HEK293 (cell line): Measurements from ENCODE around the gene PRR16.

Experiments used
- FEZF1 ChIP-seq: fragments of 450-650 bp; formaldehyde crosslinking; IDR thresholded peaks from 2 replicates; pipeline ENCODE4 v1.5.1; 2016; ENCODE audit warnings: missing biosample characterization, missing genetic modification characterization
- GLI2 ChIP-seq: fragments of 450-650 bp; formaldehyde crosslinking; IDR thresholded peaks from 2 replicates; pipeline ENCODE4; 2017; ENCODE audit warnings: missing biosample characterization, missing genetic modification characterization, low read depth, borderline replicate concordance
- GLIS1 ChIP-seq: fragments of 450-650 bp; formaldehyde crosslinking; IDR thresholded peaks from 2 replicates; pipeline ENCODE4 v1.5.1; 2016; ENCODE audit warnings: missing biosample characterization, missing genetic modification characterization
- HOXC10 ChIP-seq: sonication (generic); formaldehyde crosslinking; IDR thresholded peaks from 2 replicates; pipeline ENCODE4 v1.8.1; 2023; ENCODE audit warnings: mild to moderate bottlenecking, missing genetic modification reagents
- IKZF3 ChIP-seq: fragments of 450-650 bp; IDR thresholded peaks from 2 replicates; pipeline ENCODE4 v1.5.0; 2018; ENCODE audit warnings: missing biosample characterization, mild to moderate bottlenecking, missing genetic modification characterization, moderate library complexity
- REPIN1 ChIP-seq: fragments of 450-650 bp; formaldehyde crosslinking; IDR thresholded peaks from 2 replicates; pipeline ENCODE4 v1.5.1; 2017; ENCODE audit warnings: missing biosample characterization, missing genetic modification characterization, low read depth
- WT1 ChIP-seq: fragments of 450-650 bp; formaldehyde crosslinking; IDR thresholded peaks from 2 replicates; pipeline ENCODE4 v1.5.1; 2016; ENCODE audit warnings: missing biosample characterization, missing genetic modification characterization
- ZBTB20 ChIP-seq: fragments of 450-650 bp; formaldehyde crosslinking; IDR thresholded peaks from 2 replicates; pipeline ENCODE4 v1.5.1; 2016; ENCODE audit warnings: missing biosample characterization, missing genetic modification characterization
- ZFP3 ChIP-seq: fragments of 450-650 bp; formaldehyde crosslinking; IDR thresholded peaks from 2 replicates; pipeline ENCODE4 v1.5.1; 2016; ENCODE audit warnings: low read depth, missing biosample characterization, missing genetic modification characterization
- ZFP69B ChIP-seq: fragments of 450-650 bp; formaldehyde crosslinking; IDR thresholded peaks from 2 replicates; pipeline ENCODE4 v1.5.1; 2016; ENCODE audit warnings: missing biosample characterization, missing genetic modification characterization
- ZIC2 ChIP-seq: fragments of 450-650 bp; formaldehyde crosslinking; IDR thresholded peaks from 2 replicates; pipeline ENCODE4 v1.5.1; 2016; ENCODE audit warnings: missing biosample characterization, missing genetic modification characterization
- ZNF274 ChIP-seq, 2 experiments: fragments of 200-500 bp in 1 of 2; fragments of 450-650 bp in 1 of 2; sonication (Bioruptor generic) in 1 of 2; formaldehyde crosslinking in 1 of 2; IDR thresholded peaks; 2 replicates each; pipeline versions ENCODE4 v1.5.1 to v1.6.1; 2014 to 2016; ENCODE audit warnings: borderline replicate concordance in 1 of 2, inconsistent platforms in 1 of 2, low read length in 1 of 2, missing biosample characterization in 1 of 2, missing genetic modification characterization in 1 of 2
- ZNF354C ChIP-seq: fragments of 450-650 bp; formaldehyde crosslinking; IDR thresholded peaks from 2 replicates; pipeline ENCODE4 v1.5.1; 2016; ENCODE audit warnings: missing biosample characterization, missing genetic modification characterization, low read depth, borderline replicate concordance
- ZNF394 ChIP-seq: fragments of 450-650 bp; formaldehyde crosslinking; IDR thresholded peaks from 2 replicates; pipeline ENCODE4 v1.5.1; 2016; ENCODE audit warnings: missing biosample characterization, missing genetic modification characterization, mild to moderate bottlenecking, moderate library complexity, borderline replicate concordance
- ZNF521 ChIP-seq: fragments of 450-650 bp; formaldehyde crosslinking; IDR thresholded peaks from 2 replicates; pipeline ENCODE4 v1.5.1; 2017; ENCODE audit warnings: missing biosample characterization, mild to moderate bottlenecking, missing genetic modification characterization
- ZNF544 ChIP-seq: fragments of 450-650 bp; formaldehyde crosslinking; IDR thresholded peaks from 2 replicates; pipeline ENCODE4 v1.5.0; 2017; ENCODE audit warnings: missing biosample characterization, missing genetic modification characterization
- ZNF660 ChIP-seq: fragments of 450-650 bp; IDR thresholded peaks from 2 replicates; pipeline ENCODE4 v1.5.1; 2018; ENCODE audit warnings: missing biosample characterization, mild to moderate bottlenecking, missing genetic modification characterization
- ZNF791 ChIP-seq: fragments of 450-650 bp; formaldehyde crosslinking; IDR thresholded peaks from 2 replicates; pipeline ENCODE4 v1.5.1; 2016; ENCODE audit warnings: missing biosample characterization, missing genetic modification characterization
- ZNF837 ChIP-seq: fragments of 450-650 bp; formaldehyde crosslinking; IDR thresholded peaks from 2 replicates; pipeline ENCODE4 v1.5.1; 2016; ENCODE audit warnings: missing biosample characterization, missing genetic modification characterization
- TF ChIP-seq, protein P1 (sequence below): fragments of 450-650 bp; formaldehyde crosslinking; IDR thresholded peaks from 2 replicates; pipeline ENCODE4 v1.5.1; 2016; ENCODE audit warnings: missing biosample characterization, missing genetic modification characterization
- TF ChIP-seq, protein P2 (sequence below): fragments of 450-650 bp; formaldehyde crosslinking; IDR thresholded peaks from 2 replicates; pipeline ENCODE4 v1.5.1; 2016; ENCODE audit warnings: missing biosample characterization, missing genetic modification characterization
- TF ChIP-seq, protein P3 (sequence below): fragments of 450-650 bp; formaldehyde crosslinking; IDR thresholded peaks from 2 replicates; pipeline ENCODE4 v1.5.1; 2016; ENCODE audit warnings: missing biosample characterization, missing genetic modification characterization
- TF ChIP-seq, protein P4 (sequence below): fragments of 450-650 bp; formaldehyde crosslinking; IDR thresholded peaks from 2 replicates; pipeline ENCODE4 v1.5.1; 2016; ENCODE audit warnings: missing biosample characterization, missing genetic modification characterization
- TF ChIP-seq, protein P5 (sequence below): fragments of 450-650 bp; formaldehyde crosslinking; IDR thresholded peaks from 2 replicates; pipeline ENCODE4 v1.5.1; 2016; ENCODE audit warnings: missing biosample characterization, missing genetic modification characterization
- TF ChIP-seq, protein P6 (sequence below): fragments of 450-650 bp; formaldehyde crosslinking; IDR thresholded peaks from 2 replicates; pipeline ENCODE4 v1.5.1; 2016; ENCODE audit warnings: missing biosample characterization, missing genetic modification characterization

Gene PRR16

DNA sequence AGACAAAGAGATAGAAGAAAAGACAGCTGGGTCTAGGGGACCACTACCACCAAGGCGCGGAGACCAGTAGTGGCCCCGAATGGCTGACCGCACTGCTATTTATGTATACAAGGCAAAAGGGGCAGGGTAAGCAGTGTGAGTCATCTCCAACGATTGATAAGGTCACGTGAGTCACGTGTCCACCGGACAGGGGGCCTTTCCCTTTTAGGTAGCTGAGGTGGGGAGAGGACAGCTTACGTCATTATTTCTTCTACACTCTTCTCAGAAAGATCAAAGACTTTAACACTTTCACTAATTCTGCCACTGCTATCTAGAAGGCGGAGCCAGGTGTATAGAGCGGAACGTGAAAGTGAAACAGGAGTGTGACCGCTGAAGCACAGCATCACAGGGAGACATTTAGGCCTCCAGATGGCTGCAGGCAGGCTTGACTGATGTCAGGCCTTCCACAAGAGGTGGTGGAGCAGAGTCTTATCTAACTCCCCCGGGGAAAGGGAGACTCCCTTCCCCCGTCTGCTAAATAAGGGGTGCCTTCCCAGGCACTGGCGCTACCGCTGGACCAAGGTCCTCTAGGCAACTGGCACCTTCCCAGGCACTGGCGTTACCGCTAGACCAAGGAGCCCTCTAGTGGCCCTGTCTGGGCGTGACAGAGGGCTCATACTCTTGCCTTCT, 6.1 kb upstream of the PRR16 start (continued):
- TF ChIP-seq WT1 (tag by site-specific recombination), result no peak
- no peak for TF ChIP-seq GLI2 (tag by site-specific recombination)
- TF ChIP-seq ZNF354C, result no peak
- TF ChIP-seq ZNF394 (tag by site-specific recombination), result no peak; the same call in 1 of the 2 replicates
- TF ChIP-seq ZFP69B, result no peak
- TF ChIP-seq IKZF3 (tag by site-specific recombination), result no peak
- no peak for TF ChIP-seq ZNF521 (tag by site-specific recombination)
- no peak for TF ChIP-seq FEZF1 (tag by site-specific recombination)
- TF ChIP-seq REPIN1, result no peak
- no peak for TF ChIP-seq HOXC10 (CRISPR knock-in tag)
- TF ChIP-seq, protein P1, sequence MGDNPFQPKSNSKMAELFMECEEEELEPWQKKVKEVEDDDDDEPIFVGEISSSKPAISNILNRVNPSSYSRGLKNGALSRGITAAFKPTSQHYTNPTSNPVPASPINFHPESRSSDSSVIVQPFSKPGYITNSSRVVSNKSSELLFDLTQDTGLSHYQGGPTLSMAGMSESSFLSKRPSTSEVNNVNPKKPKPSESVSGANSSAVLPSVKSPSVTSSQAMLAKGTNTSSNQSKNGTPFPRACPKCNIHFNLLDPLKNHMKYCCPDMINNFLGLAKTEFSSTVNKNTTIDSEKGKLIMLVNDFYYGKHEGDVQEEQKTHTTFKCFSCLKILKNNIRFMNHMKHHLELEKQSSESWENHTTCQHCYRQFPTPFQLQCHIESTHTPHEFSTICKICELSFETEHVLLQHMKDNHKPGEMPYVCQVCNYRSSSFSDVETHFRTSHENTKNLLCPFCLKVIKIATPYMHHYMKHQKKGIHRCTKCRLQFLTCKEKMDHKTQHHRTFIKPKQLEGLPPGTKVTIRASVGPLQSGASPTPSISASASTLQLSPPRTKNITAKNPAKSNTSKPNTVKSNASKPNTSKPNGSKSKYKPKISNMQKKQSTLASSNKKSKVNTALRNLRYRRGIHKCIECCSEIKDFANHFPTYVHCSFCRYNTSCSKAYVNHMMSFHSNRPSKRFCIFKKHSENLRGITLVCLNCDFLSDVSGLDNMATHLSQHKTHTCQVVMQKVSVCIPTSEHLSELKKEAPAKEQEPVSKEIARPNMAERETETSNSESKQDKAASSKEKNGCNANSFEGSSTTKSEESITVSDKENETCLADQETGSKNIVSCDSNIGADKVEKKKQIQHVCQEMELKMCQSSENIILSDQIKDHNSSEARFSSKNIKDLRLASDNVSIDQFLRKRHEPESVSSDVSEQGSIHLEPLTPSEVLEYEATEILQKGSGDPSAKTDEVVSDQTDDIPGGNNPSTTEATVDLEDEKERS (tag by site-specific recombination), result no peak
- no peak for TF ChIP-seq ZNF274 (IDR thresholded peaks at IDR 0.05; ENCODE audit: low read length)
- no peak for TF ChIP-seq ZNF274 (tag by site-specific recombination; IDR thresholded peaks at IDR 0.05; ENCODE audit: borderline replicate concordance)
- TF ChIP-seq, protein P2, sequence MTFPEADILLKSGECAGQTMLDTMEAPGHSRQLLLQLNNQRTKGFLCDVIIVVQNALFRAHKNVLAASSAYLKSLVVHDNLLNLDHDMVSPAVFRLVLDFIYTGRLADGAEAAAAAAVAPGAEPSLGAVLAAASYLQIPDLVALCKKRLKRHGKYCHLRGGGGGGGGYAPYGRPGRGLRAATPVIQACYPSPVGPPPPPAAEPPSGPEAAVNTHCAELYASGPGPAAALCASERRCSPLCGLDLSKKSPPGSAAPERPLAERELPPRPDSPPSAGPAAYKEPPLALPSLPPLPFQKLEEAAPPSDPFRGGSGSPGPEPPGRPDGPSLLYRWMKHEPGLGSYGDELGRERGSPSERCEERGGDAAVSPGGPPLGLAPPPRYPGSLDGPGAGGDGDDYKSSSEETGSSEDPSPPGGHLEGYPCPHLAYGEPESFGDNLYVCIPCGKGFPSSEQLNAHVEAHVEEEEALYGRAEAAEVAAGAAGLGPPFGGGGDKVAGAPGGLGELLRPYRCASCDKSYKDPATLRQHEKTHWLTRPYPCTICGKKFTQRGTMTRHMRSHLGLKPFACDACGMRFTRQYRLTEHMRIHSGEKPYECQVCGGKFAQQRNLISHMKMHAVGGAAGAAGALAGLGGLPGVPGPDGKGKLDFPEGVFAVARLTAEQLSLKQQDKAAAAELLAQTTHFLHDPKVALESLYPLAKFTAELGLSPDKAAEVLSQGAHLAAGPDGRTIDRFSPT, result no peak
- TF ChIP-seq, protein P3, sequence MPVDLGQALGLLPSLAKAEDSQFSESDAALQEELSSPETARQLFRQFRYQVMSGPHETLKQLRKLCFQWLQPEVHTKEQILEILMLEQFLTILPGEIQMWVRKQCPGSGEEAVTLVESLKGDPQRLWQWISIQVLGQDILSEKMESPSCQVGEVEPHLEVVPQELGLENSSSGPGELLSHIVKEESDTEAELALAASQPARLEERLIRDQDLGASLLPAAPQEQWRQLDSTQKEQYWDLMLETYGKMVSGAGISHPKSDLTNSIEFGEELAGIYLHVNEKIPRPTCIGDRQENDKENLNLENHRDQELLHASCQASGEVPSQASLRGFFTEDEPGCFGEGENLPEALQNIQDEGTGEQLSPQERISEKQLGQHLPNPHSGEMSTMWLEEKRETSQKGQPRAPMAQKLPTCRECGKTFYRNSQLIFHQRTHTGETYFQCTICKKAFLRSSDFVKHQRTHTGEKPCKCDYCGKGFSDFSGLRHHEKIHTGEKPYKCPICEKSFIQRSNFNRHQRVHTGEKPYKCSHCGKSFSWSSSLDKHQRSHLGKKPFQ (tag by site-specific recombination), result no peak
- no peak for TF ChIP-seq ZNF837 (tag by site-specific recombination)
- TF ChIP-seq, protein P4, sequence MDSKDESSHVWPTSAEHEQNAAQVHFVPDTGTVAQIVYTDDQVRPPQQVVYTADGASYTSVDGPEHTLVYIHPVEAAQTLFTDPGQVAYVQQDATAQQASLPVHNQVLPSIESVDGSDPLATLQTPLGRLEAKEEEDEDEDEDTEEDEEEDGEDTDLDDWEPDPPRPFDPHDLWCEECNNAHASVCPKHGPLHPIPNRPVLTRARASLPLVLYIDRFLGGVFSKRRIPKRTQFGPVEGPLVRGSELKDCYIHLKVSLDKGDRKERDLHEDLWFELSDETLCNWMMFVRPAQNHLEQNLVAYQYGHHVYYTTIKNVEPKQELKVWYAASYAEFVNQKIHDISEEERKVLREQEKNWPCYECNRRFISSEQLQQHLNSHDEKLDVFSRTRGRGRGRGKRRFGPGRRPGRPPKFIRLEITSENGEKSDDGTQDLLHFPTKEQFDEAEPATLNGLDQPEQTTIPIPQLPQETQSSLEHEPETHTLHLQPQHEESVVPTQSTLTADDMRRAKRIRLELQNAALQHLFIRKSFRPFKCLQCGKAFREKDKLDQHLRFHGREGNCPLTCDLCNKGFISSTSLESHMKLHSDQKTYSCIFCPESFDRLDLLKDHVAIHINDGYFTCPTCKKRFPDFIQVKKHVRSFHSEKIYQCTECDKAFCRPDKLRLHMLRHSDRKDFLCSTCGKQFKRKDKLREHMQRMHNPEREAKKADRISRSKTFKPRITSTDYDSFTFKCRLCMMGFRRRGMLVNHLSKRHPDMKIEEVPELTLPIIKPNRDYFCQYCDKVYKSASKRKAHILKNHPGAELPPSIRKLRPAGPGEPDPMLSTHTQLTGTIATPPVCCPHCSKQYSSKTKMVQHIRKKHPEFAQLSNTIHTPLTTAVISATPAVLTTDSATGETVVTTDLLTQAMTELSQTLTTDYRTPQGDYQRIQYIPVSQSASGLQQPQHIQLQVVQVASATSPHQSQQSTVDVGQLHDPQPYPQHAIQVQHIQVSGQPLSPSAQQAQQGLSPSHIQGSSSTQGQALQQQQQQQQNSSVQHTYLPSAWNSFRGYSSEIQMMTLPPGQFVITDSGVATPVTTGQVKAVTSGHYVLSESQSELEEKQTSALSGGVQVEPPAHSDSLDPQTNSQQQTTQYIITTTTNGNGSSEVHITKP (tag by site-specific recombination), result peak; percentile 18; the same call in 1 of the 2 replicates
- no peak for TF ChIP-seq ZNF660
- TF ChIP-seq, protein P5, sequence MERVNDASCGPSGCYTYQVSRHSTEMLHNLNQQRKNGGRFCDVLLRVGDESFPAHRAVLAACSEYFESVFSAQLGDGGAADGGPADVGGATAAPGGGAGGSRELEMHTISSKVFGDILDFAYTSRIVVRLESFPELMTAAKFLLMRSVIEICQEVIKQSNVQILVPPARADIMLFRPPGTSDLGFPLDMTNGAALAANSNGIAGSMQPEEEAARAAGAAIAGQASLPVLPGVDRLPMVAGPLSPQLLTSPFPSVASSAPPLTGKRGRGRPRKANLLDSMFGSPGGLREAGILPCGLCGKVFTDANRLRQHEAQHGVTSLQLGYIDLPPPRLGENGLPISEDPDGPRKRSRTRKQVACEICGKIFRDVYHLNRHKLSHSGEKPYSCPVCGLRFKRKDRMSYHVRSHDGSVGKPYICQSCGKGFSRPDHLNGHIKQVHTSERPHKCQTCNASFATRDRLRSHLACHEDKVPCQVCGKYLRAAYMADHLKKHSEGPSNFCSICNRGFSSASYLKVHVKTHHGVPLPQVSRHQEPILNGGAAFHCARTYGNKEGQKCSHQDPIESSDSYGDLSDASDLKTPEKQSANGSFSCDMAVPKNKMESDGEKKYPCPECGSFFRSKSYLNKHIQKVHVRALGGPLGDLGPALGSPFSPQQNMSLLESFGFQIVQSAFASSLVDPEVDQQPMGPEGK, result peak; percentile 56; the same call in 1 of the 2 replicates
- TF ChIP-seq GLIS1 (tag by site-specific recombination), result peak; percentile 22; the same call in 1 of the 2 replicates
- TF ChIP-seq ZNF544, result no peak
- no peak for TF ChIP-seq ZBTB20 (tag by site-specific recombination)
- TF ChIP-seq ZIC2 (tag by site-specific recombination), result no peak
- TF ChIP-seq ZNF791 (tag by site-specific recombination), result no peak
- TF ChIP-seq, protein P6, sequence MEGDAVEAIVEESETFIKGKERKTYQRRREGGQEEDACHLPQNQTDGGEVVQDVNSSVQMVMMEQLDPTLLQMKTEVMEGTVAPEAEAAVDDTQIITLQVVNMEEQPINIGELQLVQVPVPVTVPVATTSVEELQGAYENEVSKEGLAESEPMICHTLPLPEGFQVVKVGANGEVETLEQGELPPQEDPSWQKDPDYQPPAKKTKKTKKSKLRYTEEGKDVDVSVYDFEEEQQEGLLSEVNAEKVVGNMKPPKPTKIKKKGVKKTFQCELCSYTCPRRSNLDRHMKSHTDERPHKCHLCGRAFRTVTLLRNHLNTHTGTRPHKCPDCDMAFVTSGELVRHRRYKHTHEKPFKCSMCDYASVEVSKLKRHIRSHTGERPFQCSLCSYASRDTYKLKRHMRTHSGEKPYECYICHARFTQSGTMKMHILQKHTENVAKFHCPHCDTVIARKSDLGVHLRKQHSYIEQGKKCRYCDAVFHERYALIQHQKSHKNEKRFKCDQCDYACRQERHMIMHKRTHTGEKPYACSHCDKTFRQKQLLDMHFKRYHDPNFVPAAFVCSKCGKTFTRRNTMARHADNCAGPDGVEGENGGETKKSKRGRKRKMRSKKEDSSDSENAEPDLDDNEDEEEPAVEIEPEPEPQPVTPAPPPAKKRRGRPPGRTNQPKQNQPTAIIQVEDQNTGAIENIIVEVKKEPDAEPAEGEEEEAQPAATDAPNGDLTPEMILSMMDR (tag by site-specific recombination), result no peak; the same call in 1 of the 2 replicates
- TF ChIP-seq ZFP3 (tag by site-specific recombination), result no peak
